ENCODE results near the gene TAS1R3.

Gene TAS1R3

DNA sequence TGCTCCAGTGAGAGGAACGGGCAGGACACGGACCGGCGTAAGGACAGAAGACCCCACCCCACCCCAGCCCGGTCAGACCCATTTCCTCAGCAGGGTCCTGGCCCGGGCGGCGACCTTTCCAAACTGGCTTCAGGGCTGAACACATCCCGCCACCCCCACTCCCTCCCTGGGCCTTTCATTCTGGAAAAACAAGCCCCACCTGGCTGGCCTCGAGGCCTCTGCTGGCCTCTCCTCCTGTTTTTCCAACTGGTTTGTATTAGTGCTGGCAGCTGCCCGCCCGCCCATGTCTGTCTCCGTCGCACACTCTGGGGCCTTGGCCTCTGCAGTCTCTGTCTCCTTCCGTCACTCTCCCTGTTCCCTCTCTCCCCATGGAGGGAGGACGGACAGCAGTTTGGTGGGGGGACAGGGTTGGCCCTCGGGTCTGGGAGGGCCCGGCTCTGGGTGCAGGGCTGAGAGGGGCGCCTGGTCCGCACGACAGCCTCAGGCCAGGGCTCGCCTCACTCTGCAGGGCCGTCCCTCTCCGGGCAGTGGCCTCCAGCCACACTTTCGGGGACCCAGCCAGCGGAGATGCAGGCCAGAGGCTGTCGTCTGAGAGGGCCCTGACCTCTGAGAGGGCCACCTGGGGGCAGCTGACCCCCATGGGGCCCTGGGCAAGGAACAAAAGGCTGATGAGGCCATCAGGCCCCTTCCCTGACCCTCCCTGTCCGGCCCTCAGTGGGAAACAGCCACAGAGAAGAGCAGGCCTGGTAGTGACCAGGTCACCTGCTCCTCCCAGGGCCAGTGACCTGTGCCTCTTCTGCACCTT lies 28.8 kb downstream of the TAS1R3 start:
- Mint-ChIP-seq H3K36me3 (ENCODE audit: low read depth) (no peaks in the 10 kb centered on the region), H3K4me1 (peaks cover 26% of the 10 kb centered on the region), H3K27ac (peak overlapping the region; percentile 100), H3K27me3 (ENCODE audit: low read depth) (no peaks in the 10 kb centered on the region), H3K9me3 (no peaks in the 10 kb centered on the region), H3K4me3 (peak overlapping the region; percentile 88 to 94 (median 93))
- TF ChIP-seq, protein P1, sequence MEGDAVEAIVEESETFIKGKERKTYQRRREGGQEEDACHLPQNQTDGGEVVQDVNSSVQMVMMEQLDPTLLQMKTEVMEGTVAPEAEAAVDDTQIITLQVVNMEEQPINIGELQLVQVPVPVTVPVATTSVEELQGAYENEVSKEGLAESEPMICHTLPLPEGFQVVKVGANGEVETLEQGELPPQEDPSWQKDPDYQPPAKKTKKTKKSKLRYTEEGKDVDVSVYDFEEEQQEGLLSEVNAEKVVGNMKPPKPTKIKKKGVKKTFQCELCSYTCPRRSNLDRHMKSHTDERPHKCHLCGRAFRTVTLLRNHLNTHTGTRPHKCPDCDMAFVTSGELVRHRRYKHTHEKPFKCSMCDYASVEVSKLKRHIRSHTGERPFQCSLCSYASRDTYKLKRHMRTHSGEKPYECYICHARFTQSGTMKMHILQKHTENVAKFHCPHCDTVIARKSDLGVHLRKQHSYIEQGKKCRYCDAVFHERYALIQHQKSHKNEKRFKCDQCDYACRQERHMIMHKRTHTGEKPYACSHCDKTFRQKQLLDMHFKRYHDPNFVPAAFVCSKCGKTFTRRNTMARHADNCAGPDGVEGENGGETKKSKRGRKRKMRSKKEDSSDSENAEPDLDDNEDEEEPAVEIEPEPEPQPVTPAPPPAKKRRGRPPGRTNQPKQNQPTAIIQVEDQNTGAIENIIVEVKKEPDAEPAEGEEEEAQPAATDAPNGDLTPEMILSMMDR (IDR thresholded peaks at IDR 0.05; ENCODE audit: unreplicated experiment in 3 of 3), result no peak

DNA sequence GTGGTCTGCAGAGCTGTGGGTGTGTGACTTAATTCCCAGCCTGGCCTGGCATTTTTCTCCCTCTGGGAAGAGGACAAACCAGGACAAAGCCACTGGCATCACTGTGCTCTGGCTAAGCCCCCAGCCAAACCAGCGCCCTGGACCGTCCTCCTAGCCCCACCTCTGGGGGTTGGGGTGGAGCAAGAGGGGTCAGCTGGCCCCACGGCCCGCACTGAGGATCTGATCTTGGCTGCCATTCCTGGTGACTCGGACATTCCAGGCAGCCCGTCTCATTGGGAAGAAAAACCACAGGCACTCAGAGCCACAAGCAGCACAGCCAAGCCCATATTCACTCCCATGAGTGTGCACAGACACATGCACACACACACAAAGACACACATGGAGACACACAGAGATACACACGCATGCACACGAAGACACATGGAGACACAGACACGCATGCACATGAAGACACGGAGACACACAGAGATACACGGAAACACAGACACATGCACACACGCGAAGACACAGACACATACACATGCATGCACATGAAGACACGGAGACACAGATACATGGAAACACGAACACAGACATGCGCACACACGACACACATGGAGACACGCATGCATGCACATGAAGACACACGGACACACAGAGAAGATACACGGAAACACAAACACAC lies 29.6 kb downstream of the TAS1R3 start:
- H3K27ac Mint-ChIP-seq, result peak overlapping the region; percentile 94 to 100 (median 96)
- H3K9me3 Mint-ChIP-seq, result no peaks in the 10 kb centered on the region
- H3K4me3 Mint-ChIP-seq, result peak overlapping the region; percentile 36 to 45 (median 42)
- no peaks in the 10 kb centered on the region for H3K36me3 Mint-ChIP-seq (ENCODE audit: low read depth)
- H3K4me1 Mint-ChIP-seq, result peaks cover 26% of the 10 kb centered on the region
- TF ChIP-seq, protein P1 (IDR thresholded peaks at IDR 0.05; ENCODE audit: unreplicated experiment in 3 of 3), result no peak
- H3K27me3 Mint-ChIP-seq (ENCODE audit: low read depth), result no peaks in the 10 kb centered on the region

DNA sequence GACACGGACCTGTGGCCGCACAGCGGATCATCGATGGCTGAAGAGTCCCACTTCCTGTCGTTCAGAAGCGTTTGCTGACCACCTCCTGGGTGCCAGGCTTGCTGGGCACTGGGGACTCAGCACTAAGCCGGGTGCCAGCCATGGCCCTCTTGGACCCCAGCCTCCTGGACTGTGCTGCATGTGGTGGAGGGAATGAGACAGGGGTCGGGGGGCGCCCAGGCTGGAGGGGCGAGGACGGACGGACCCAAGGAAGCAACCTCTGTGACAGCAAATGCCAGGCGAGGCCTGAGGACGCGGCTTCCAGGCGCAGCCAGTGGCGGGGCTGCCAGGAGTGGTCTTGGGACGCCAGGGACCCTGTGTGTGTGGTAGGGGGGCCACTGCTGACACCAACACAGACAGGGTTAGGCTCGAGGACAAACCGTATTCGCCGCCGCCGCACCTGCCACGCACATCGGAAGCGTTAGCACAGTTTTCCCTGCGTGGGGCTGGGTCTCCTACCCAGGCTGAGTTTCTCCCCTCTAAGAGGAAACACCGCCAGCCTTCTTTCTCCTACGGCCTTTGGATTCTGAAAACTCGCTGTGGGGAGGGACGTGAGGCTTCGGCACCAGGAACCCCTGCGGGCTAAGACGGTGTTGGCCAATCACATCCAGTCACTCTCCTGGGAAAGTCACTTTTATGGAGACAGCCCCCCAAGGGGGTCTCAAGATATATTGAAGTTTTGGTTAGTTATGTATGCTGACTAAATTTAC lies 30.3 kb downstream of the TAS1R3 start:
- Mint-ChIP-seq H3K4me3 (peak overlapping the region in 2 of 3 experiments; percentile 73 to 82), H3K36me3 (ENCODE audit: low read depth) (no peaks in the 10 kb centered on the region), H3K27me3 (ENCODE audit: low read depth) (no peaks in the 10 kb centered on the region), H3K4me1 (peaks cover 26% of the 10 kb centered on the region), H3K9me3 (no peaks in the 10 kb centered on the region), H3K27ac (peak overlapping the region; percentile 94 to 100 (median 96))
- TF ChIP-seq, protein P1 (IDR thresholded peaks at IDR 0.05; ENCODE audit: unreplicated experiment in 3 of 3), result no peak

DNA sequence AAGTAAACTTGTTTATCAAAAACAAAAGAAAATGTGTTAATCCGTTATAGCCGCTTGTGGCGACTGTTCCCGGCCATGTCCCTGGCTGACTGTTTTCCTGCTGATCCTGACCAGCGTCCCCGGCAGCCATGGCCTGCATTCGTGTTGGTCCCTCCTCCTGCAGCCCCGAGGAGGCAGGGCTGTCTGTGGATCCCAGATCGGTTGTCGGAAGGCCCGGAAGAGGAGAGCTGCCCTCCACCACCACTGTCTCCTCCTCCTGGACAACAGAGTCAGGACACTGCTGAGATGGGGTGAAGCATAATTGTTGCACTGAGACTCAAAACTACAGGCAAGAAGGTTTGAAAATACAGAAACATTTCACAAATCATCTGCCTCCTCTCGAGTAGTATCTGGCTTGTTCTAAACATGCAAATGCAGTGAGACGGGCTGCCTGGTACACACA lies 30.9 kb downstream of the TAS1R3 start:
- H3K36me3 Mint-ChIP-seq (ENCODE audit: low read depth), result no peaks in the 10 kb centered on the region
- TF ChIP-seq, protein P1 (IDR thresholded peaks at IDR 0.05; ENCODE audit: unreplicated experiment in 3 of 3), result no peak
- H3K4me1 Mint-ChIP-seq, result peaks cover 26% of the 10 kb centered on the region
- no peaks in the 10 kb centered on the region for H3K9me3 Mint-ChIP-seq
- H3K4me3 Mint-ChIP-seq, result peak overlapping the region; percentile 34 to 82 (median 73)
- H3K27ac Mint-ChIP-seq, result peak overlapping the region; percentile 94 to 98 (median 96)
- no peaks in the 10 kb centered on the region for H3K27me3 Mint-ChIP-seq (ENCODE audit: low read depth)

DNA sequence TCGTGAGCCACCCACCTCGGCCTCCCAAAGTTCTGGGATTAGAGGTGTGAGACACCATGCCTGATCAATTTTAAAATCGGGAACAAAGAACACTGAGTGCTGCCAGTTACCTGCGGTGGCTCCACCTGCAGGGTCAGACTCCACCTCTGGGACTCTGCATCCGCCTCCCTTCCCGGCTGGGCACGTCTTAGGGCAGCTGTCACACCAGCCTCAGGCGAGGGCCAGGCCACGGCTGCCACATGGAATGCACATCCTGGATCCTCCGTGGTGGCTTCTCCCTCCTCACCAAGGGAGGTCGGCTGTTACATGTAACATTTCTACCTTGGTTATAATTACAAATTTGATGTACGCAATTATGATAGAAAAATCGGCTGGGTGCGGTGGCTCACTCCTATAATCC lies 33.2 kb downstream of the TAS1R3 start:
- H3K4me1 Mint-ChIP-seq, result peaks cover 23% of the 10 kb centered on the region
- H3K27me3 Mint-ChIP-seq (ENCODE audit: low read depth), result peaks cover 4% of the 10 kb centered on the region
- no peaks in the 10 kb centered on the region for H3K9me3 Mint-ChIP-seq
- TF ChIP-seq, protein P1 (IDR thresholded peaks at IDR 0.05; ENCODE audit: unreplicated experiment in 3 of 3), result no peak
- H3K27ac Mint-ChIP-seq, result no peak overlapping the region
- H3K4me3 Mint-ChIP-seq, result no peak overlapping the region
- no peaks in the 10 kb centered on the region for H3K36me3 Mint-ChIP-seq (ENCODE audit: low read depth)
